Liver (tissue), 3 donors: ENCODE measurements around the gene GNAT2.

ENCODE experiments used
- CTCF ChIP-seq: fragments of 150-350 bp; IDR thresholded peaks from 2 replicates; pipeline ENCODE4 v1.5.1; 2017; ENCODE audit warnings: improper control_type of control experiment, low read depth, low read length; ENCODE audit not compliant: missing input control
- HNF4G ChIP-seq: IDR thresholded peaks from 2 replicates; pipeline ENCODE4 v1.6.1; 2016; ENCODE audit warnings: antibody characterized with exemption
- JUND ChIP-seq, 2 donors: IDR thresholded peaks; 2 replicates each; pipeline ENCODE4 v1.6.1; 2016; ENCODE audit warnings: antibody characterized with exemption in 2 of 2
- MAX ChIP-seq: IDR thresholded peaks from 2 replicates; pipeline ENCODE4 v1.6.1; 2016; ENCODE audit warnings: antibody characterized with exemption
- SP1 ChIP-seq: IDR thresholded peaks from 2 replicates; pipeline ENCODE4 v1.6.1; 2018; ENCODE audit warnings: antibody characterized with exemption, mild to moderate bottlenecking
- ZBTB33 ChIP-seq: IDR thresholded peaks from 2 replicates; pipeline ENCODE4 v1.6.1; 2016; ENCODE audit warnings: antibody characterized with exemption
- donor health status: healthy.
- donor health status: healthy.

- TF ChIP-seq CTCF = no peak
- no peak for TF ChIP-seq JUND (IDR thresholded peaks at IDR 0.05)
- TF ChIP-seq SP1 = no peak
- TF ChIP-seq MAX = no peak
- no peak for TF ChIP-seq ZBTB33
- TF ChIP-seq HNF4G = no peak
Observed at GRCh38 chr1:109650609-109651008, 31.2 kb upstream of the GNAT2 start.
